22Rv1 (cell line): ENCODE data around the gene CCDC30.

Experiments used
- ZFX ChIP-seq: fragments of 450-650 bp; IDR thresholded peaks from 2 replicates; pipeline ENCODE4 v1.6.1; 2017; ENCODE audit warnings: antibody characterized with exemption, borderline replicate concordance
- TF ChIP-seq, protein P1 (sequence below): fragments of 450-650 bp; IDR thresholded peaks from 2 replicates; pipeline ENCODE4 v1.5.1; 2017; ENCODE audit warnings: mild to moderate bottlenecking

GRCh38 chr1:42420911-42421585, 42.0 kb upstream of the CCDC30 start:
- TF ChIP-seq, protein P1, sequence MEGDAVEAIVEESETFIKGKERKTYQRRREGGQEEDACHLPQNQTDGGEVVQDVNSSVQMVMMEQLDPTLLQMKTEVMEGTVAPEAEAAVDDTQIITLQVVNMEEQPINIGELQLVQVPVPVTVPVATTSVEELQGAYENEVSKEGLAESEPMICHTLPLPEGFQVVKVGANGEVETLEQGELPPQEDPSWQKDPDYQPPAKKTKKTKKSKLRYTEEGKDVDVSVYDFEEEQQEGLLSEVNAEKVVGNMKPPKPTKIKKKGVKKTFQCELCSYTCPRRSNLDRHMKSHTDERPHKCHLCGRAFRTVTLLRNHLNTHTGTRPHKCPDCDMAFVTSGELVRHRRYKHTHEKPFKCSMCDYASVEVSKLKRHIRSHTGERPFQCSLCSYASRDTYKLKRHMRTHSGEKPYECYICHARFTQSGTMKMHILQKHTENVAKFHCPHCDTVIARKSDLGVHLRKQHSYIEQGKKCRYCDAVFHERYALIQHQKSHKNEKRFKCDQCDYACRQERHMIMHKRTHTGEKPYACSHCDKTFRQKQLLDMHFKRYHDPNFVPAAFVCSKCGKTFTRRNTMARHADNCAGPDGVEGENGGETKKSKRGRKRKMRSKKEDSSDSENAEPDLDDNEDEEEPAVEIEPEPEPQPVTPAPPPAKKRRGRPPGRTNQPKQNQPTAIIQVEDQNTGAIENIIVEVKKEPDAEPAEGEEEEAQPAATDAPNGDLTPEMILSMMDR, result no peak
- no peak for TF ChIP-seq ZFX
